Peyer's patch (tissue), 4 donors: ENCODE data around the gene SNRPD3.

ENCODE experiments used
- POLR2A ChIP-seq, 2 donors: fragments of 450-650 bp; IDR thresholded peaks; one replicate each; pipeline ENCODE4 v1.5.1; 2017; ENCODE audit warnings: antibody characterized with exemption in 2 of 2, mild to moderate bottlenecking in 2 of 2, moderate library complexity in 2 of 2
- TF ChIP-seq, protein P1 (sequence below), 6 experiments: fragments of 450-650 bp in 4 of 6; fragments of 200-600 bp in 2 of 6; sonication (generic) in 1 of 6; IDR thresholded peaks; one replicate each; pipeline ENCODE4 v1.5.1; 2017 to 2019; ENCODE audit warnings: antibody characterized with exemption in 6 of 6, mild to moderate bottlenecking in 3 of 6, moderate library complexity in 1 of 6

GRCh38 chr22:24523873-24524272 lies 31.9 kb upstream of the SNRPD3 start:
- no peak for TF ChIP-seq POLR2A (IDR thresholded peaks at IDR 0.05)
- TF ChIP-seq, protein P1, sequence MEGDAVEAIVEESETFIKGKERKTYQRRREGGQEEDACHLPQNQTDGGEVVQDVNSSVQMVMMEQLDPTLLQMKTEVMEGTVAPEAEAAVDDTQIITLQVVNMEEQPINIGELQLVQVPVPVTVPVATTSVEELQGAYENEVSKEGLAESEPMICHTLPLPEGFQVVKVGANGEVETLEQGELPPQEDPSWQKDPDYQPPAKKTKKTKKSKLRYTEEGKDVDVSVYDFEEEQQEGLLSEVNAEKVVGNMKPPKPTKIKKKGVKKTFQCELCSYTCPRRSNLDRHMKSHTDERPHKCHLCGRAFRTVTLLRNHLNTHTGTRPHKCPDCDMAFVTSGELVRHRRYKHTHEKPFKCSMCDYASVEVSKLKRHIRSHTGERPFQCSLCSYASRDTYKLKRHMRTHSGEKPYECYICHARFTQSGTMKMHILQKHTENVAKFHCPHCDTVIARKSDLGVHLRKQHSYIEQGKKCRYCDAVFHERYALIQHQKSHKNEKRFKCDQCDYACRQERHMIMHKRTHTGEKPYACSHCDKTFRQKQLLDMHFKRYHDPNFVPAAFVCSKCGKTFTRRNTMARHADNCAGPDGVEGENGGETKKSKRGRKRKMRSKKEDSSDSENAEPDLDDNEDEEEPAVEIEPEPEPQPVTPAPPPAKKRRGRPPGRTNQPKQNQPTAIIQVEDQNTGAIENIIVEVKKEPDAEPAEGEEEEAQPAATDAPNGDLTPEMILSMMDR (IDR thresholded peaks at IDR 0.05) = no peak
